DND-41 (cell line): ENCODE data around the gene LRRTM4.

Experiments used
- CTCF ChIP-seq: IDR thresholded peaks from 2 replicates; pipeline ENCODE4 v1.5.1; 2012; ENCODE audit warnings: borderline replicate concordance, low read length, moderate library complexity, mild to moderate bottlenecking; ENCODE audit not compliant: poor library complexity, severe bottlenecking; ENCODE audit errors: extremely low read depth
- EZH2 ChIP-seq: IDR thresholded peaks from 3 replicates; pipeline ENCODE4 v1.6.1; 2012; ENCODE audit warnings: borderline replicate concordance, low read depth, mild to moderate bottlenecking, moderate library complexity, low read length, inconsistent platforms; ENCODE audit not compliant: severe bottlenecking

GRCh38 chr2:77271262-77271661, 250.9 kb downstream of the LRRTM4 start:
- no peak for TF ChIP-seq CTCF
- no peak for TF ChIP-seq EZH2
